Muscle layer of duodenum (tissue), 2 donors: ENCODE measurements around the gene VSTM2B.

ENCODE experiments used
- H3K27ac ChIP-seq: one replicate; pipeline ENCODE4 v1.7.0; 2013; ENCODE audit warnings: mild to moderate bottlenecking, low read length
- H3K27me3 ChIP-seq: one replicate; pipeline ENCODE4 v1.7.0; 2013; ENCODE audit warnings: low read depth, mild to moderate bottlenecking, control low read depth, low read length
- H3K36me3 ChIP-seq, 2 donors: one replicate each; pipeline ENCODE4 v1.7.0; 2013; ENCODE audit warnings: low read length in 2 of 2, control low read depth in 1 of 2, mild to moderate bottlenecking in 1 of 2; ENCODE audit not compliant: insufficient read depth in 2 of 2, control insufficient read depth in 1 of 2
- H3K4me1 ChIP-seq, 2 donors: one replicate each; pipeline ENCODE4 v1.7.0; 2013; ENCODE audit warnings: low read length in 2 of 2, mild to moderate bottlenecking in 2 of 2, control low read depth in 1 of 2, moderate library complexity in 1 of 2; ENCODE audit not compliant: insufficient read depth in 2 of 2, control insufficient read depth in 1 of 2
- H3K4me3 ChIP-seq, 2 donors: one replicate each; pipeline ENCODE4 v1.7.0; 2013; ENCODE audit warnings: low read length in 2 of 2, low read depth in 1 of 2, mild to moderate bottlenecking in 1 of 2
- H3K9me3 ChIP-seq, 2 donors: one replicate each; pipeline ENCODE4 v1.7.0; 2013; ENCODE audit warnings: low read length in 2 of 2, control low read depth in 1 of 2, mild to moderate bottlenecking in 1 of 2; ENCODE audit not compliant: control insufficient read depth in 1 of 2
- donor health status: healthy.

The VSTM2B gene

DNA sequence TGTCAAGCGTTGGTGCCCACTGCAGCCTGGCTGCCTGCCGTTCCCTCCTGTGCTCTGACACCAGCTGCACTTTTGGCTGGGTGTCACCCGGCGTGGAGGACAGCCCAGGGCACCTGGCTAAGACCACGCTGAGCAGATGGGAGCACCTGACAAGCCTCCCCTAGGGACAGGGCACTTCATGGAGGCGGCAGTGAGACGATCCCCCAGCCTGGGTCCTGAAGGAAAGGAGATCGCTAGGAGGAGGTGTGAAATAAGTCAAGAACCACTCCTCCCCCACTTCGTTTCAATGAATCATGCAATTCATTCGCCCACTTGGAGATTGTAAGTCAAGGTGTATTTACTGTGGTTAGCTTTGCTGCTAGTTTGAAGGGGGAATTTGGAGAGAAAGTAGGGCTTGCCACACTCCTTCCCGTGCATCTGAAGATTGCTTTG is 38.8 kb downstream of the VSTM2B start:
- peaks cover 2 to 12% of the 10 kb centered on the region in 2 donors for H3K9me3 ChIP-seq
- H3K27me3 ChIP-seq = no peaks in the 10 kb centered on the region
- H3K4me3 ChIP-seq = no peak overlapping the region
- H3K27ac ChIP-seq = no peak overlapping the region
- H3K4me1 ChIP-seq = no peaks in the 10 kb centered on the region
- no peaks in the 10 kb centered on the region for H3K36me3 ChIP-seq

DNA sequence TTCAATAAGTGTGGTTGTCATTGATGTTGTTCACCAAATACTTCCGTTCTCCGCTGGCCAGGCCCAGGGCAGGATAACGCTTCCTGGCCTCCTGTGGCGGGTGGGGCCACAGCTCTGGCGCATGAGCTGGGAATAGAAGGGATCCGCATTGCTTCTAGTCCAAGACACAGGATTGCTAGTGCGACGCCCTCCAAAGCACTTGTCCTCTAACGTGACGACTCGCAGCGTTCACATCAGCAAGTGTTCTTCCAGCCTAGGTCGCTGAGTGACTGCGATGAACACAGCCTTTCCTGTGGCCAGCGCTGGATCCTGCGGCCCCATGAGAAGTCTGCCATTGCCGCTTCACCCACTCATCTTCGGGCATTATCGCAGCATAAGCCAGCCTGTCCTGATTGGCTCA is 39.4 kb downstream of the VSTM2B start:
- Histone ChIP-seq H3K27me3 (no peaks in the 10 kb centered on the region), H3K27ac (no peak overlapping the region), H3K36me3 (no peaks in the 10 kb centered on the region), H3K9me3 (peaks cover 0 to 6% of the 10 kb centered on the region in 2 donors), H3K4me3 (no peak overlapping the region), H3K4me1 (no peaks in the 10 kb centered on the region)

DNA sequence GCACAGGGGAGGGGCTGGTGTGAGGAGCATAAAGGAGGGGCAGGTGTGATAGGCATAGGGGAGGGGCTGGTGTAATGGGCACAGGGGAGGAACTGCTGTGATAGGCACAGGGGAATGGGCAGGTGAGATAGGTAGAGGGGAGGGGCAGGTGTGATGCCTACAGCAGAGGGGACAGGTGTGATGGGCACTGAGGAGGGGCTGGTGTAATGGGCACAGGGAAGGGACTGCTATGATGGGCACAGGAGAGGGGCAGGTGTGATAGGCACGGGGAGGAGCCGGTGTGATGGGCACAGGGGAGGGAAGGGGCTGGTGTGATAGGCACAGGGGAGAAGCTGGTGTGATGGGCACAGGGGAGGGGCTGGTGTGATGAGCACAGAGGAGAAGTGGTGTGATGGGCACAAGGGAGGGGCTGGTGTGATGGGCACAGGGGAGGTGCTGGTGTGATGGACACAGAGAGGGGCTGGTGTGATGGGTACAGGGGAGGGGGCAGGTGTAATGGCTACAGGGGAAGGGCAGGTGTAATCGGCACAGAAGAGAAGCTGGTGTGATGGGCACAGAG is 40.8 kb downstream of the VSTM2B start:
- Histone ChIP-seq H3K27ac (no peak overlapping the region), H3K9me3 (no peaks in the 10 kb centered on the region), H3K36me3 (no peaks in the 10 kb centered on the region), H3K4me3 (no peak overlapping the region), H3K27me3 (no peaks in the 10 kb centered on the region), H3K4me1 (no peaks in the 10 kb centered on the region)

DNA sequence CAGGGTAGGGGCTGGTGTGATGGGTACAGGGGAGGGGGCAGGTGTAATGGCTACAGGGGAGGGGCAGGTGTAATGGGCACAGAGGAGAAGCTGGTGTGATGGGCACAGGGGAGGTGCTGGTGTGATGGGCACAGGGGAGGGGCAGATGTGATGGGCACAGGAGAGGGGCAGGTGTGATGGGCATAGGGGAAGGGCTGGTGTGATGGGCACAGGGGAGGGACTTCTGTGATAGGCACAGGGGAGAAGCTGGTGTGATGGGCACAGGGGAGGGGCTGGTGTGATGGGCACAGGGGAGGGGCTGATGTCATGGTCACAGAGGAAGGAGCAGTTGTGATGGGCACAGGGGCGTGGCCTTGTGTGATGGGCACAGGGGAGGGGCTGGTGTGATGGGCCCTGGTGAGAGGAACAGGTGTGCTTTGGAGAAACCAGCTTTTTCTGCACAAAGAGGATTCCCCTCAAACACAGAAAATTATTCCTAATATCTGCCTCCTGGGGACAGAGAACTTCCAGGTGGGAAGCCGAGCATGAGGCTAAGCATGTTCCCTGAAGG is 41.6 kb downstream of the VSTM2B start:
- Histone ChIP-seq H3K4me3 (no peak overlapping the region), H3K9me3 (no peaks in the 10 kb centered on the region), H3K27ac (no peak overlapping the region), H3K4me1 (no peaks in the 10 kb centered on the region), H3K27me3 (no peaks in the 10 kb centered on the region), H3K36me3 (no peaks in the 10 kb centered on the region)

DNA sequence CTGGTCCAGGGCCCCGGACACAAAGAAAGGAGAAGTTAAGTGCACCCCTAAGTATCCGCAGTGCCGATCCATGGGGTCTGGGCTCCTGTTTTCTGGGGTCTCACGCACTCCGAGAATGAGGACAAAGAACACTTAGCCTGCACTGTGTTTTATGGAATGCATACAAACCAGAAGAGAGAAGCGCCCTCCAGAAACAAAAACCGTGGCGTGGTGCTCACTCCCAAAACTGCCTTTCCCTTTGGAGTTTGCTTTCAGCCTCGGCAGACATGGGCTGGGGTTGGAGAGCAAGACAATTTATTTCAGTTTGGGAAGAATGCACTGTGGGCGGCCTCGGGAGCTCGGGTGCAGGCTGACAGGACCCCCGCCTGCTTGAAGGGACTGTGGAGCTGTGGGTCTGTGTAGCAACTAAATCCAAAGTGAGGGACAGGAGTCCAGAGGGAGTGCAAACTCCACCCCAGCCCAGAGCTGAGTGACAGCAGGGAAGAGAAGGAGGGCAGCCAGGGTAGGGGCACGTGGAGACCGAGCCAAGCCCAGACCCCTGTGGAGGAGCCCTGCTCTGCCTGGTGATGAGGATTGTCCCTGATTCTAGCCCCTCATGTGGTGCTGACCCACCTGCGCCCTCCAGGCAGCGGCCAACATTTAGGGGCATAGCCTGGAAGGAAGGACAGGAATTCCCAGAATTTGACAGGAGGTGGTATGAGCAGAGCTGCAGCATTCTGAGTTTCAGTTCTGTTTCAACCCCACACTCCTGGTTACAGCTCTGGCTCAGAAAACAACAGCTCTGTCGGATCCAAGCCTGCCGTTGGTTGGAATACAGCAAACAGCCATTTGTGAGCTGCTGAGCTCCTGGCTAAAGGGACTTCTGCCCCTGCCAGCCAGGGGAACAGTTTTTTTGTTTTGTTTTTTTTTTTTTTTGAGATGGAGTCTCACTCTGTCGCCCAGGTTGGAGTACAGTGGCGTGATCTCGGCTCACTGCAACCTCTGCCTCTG is 42.5 kb downstream of the VSTM2B start:
- H3K36me3 ChIP-seq = no peaks in the 10 kb centered on the region
- H3K4me1 ChIP-seq = no peaks in the 10 kb centered on the region
- no peaks in the 10 kb centered on the region for H3K9me3 ChIP-seq
- no peak overlapping the region for H3K27ac ChIP-seq
- H3K27me3 ChIP-seq = no peaks in the 10 kb centered on the region
- no peak overlapping the region for H3K4me3 ChIP-seq

DNA sequence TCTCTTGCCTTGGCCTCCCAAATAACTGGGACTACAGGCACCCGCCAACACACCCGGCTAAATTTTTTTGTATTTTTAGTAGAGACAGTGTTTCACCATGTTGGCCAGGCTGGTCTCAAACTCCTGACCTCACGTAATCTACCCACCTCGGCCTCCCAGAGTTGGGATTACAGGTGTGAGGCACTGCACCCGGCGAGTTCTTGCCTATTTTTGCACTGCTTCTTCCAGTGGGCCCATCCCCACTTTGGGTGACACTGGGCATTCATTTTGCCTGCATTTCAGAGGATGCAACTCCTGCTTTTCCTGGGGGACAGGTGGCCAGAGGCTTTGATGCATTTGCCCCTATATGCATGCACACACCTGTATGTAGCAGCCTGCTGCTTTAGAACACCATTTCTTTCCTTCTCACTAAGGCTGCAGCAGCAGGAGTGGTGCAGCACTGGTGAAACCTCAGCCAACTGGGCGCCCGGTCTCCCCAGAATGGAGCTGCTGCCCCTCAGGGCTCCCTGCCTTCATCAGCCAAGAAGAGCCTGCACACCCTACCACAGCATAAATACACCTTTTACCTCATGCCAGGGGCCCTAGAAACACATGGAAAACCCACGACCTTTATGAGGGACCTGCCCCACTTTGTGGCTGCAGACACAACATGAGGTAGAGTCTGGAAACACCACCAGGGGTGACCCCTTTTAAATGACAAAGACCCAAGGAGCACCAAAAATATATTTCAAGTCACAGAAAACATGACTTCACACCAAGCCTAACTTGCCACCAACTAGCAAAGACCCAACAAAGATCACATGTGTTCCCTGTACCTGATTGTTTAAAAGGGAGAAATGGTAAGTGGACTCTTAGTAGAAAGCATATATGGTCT is 43.5 kb downstream of the VSTM2B start:
- peaks cover under 1% of the 10 kb centered on the region for H3K27me3 ChIP-seq
- no peaks in the 10 kb centered on the region for H3K36me3 ChIP-seq

DNA sequence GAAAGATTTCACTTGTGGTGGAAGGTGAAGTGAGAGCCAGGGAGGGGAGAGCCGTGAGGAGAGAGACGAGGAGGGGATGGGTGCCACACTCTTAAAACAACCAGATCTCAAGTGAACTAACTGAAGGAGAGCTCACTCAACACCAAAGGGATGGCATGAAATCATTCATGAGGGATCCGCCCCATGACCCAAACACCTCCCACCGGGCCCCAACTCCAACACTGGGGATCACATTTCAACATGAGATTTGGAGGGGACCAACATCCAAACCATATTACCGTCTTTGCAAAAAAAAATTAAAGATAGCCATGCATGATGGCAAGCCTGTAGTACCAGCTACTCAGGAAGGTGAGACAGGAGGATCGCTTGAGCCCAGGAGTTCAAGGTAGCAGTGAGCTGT is 45.4 kb downstream of the VSTM2B start:
- Histone ChIP-seq H3K9me3 (no peaks in the 10 kb centered on the region), H3K4me1 (no peaks in the 10 kb centered on the region), H3K27me3 (peaks cover 7% of the 10 kb centered on the region), H3K27ac (no peak overlapping the region), H3K4me3 (no peak overlapping the region), H3K36me3 (no peaks in the 10 kb centered on the region)

More for the DNA sequence above, 43.5 kb downstream of the VSTM2B start:
- no peaks in the 10 kb centered on the region for H3K9me3 ChIP-seq
- H3K4me1 ChIP-seq = no peaks in the 10 kb centered on the region
- H3K27ac ChIP-seq = no peak overlapping the region
- H3K4me3 ChIP-seq = no peak overlapping the region

DNA sequence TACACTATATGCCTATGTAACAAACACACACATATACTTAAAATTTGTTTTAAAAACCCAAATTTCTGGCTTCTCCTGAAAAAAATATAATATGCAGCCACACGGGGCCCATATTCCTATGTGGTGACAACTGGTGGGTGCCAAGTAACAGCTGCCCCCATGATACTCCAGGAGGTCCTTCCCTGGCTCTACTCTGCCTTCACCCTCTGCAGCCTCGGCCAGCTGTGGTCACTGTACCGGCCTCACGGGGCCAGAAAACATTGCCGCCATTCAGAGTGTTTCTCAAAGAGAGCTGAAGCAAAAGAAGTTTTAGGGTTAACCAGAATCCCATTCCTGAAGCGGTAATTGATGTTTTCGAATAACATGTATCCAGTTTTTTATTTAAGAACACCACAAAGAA is 47.7 kb downstream of the VSTM2B start:
- peaks cover 7% of the 10 kb centered on the region for H3K27me3 ChIP-seq
- H3K9me3 ChIP-seq = no peaks in the 10 kb centered on the region
- no peaks in the 10 kb centered on the region for H3K4me1 ChIP-seq
- H3K27ac ChIP-seq = no peak overlapping the region
- no peak overlapping the region for H3K4me3 ChIP-seq
- H3K36me3 ChIP-seq = no peaks in the 10 kb centered on the region

DNA sequence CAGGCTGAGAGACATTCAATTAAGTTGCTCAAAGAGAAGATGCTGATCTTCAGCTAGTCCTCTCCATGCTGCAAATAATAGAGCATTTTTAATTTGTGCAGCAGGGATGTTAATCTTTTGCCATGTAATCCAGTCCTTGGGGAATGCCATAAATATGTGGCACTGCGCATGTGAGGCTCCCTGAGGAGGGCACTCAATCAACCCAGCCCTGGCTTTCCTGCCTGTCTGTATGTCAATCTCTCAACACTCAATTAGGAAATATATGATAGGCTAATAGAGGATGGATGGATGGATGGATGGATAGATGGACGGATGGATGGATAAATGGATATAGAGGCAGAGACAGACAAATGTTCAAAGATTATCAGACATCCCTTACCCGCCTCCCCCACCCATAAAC is 48.7 kb downstream of the VSTM2B start:
- Histone ChIP-seq H3K4me3 (no peak overlapping the region), H3K36me3 (no peaks in the 10 kb centered on the region), H3K9me3 (no peaks in the 10 kb centered on the region), H3K27me3 (peaks cover 7% of the 10 kb centered on the region), H3K27ac (no peak overlapping the region), H3K4me1 (no peaks in the 10 kb centered on the region)

DNA sequence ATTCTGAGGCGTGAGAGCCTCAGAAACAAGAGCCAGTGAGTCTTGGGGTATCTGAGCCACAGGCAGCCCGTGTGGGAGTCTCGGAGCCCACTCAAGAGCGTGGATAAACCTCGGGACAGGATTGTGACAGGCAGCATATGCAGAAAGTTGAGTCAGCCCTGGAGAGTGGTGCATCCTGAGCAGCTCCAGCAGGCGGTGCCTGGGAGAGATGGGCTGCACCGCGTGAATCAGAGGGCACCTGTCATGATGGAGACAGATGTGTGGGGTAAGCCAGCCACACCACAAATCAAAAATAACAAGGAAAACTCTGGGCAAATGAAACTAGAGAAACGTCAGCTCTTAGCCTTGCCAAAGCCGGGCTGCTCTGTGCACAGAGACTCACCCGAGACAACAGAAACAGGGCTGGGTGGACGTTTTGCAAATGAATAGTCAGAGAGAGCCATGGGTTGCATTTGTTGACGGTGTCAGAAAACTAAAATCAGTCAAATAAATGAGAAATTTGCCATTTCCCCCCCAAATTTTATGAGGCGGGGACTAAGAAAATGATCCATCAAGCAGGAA is 50.3 kb downstream of the VSTM2B start:
- peaks cover 0 to 5% of the 10 kb centered on the region in 2 donors for H3K9me3 ChIP-seq
- H3K27ac ChIP-seq = no peak overlapping the region
- H3K27me3 ChIP-seq = peaks cover 7% of the 10 kb centered on the region
- H3K4me1 ChIP-seq = no peaks in the 10 kb centered on the region
- H3K4me3 ChIP-seq = no peak overlapping the region
- H3K36me3 ChIP-seq = no peaks in the 10 kb centered on the region
